ENCODE measurements around the gene KCNMA1.
"Not testable (repeated sequence)": the region's sequence is repeated elsewhere in the genome, so short reads cannot be mapped to it uniquely, and the experiment has no call there.

Gene KCNMA1

GRCh38 chr10:77576007-77576367 lies 61.6 kb downstream of the KCNMA1 start:
- TF ChIP-seq CTCF (IDR thresholded peaks at IDR 0.05; ENCODE audit: insufficient read depth, missing control alignments) = no peak
- DNase-seq (ENCODE audit: insufficient read length, low spot score) (no peak), FAIRE-seq (no peak)

- TF ChIP-seq CTCF (IDR thresholded peaks at IDR 0.05; ENCODE audit: insufficient read depth, missing control alignments) = no peak
- FAIRE-seq = no peak
- no peak for DNase-seq (ENCODE audit: insufficient read length, low spot score)
These were observed 62.2 kb downstream of the KCNMA1 start for GRCh38 chr10:77575271-77576006.

GRCh38 chr10:77574438-77574837 lies 63.2 kb downstream of the KCNMA1 start:
- DNase-seq (ENCODE audit: insufficient read length, low spot score) (no peak), FAIRE-seq (no peak)
- TF ChIP-seq CTCF (IDR thresholded peaks at IDR 0.05; ENCODE audit: insufficient read depth, missing control alignments) = no peak

- FAIRE-seq; DNase-seq (ENCODE audit: insufficient read length, low spot score): not testable (repeated sequence)
These were observed 65.1 kb downstream of the KCNMA1 start for GRCh38 chr10:77572520-77572919.

GRCh38 chr10:77571490-77571889 lies 66.1 kb downstream of the KCNMA1 start:
- FAIRE-seq (no peak), DNase-seq (ENCODE audit: insufficient read length, low spot score) (no peak)
- TF ChIP-seq CTCF (IDR thresholded peaks at IDR 0.05; ENCODE audit: insufficient read depth, missing control alignments) = no peak

- DNase-seq (ENCODE audit: insufficient read length, low spot score) (no peak), FAIRE-seq (no peak)
- no peak for TF ChIP-seq CTCF (IDR thresholded peaks at IDR 0.05; ENCODE audit: insufficient read depth, missing control alignments)
These were observed 70.6 kb downstream of the KCNMA1 start for GRCh38 chr10:77566914-77567566.

- no peak for FAIRE-seq
These were observed 71.4 kb downstream of the KCNMA1 start for GRCh38 chr10:77566236-77566635.

More at GRCh38 chr10:77566236-77566635, 71.4 kb downstream of the KCNMA1 start:
- DNase-seq (ENCODE audit: insufficient read length, low spot score) = no peak
- no peak for TF ChIP-seq CTCF (IDR thresholded peaks at IDR 0.05; ENCODE audit: insufficient read depth, missing control alignments)

Data from D721Med (cell line).